Natural killer cell (primary cell): ENCODE data around the gene TECPR1. TPM values are rescaled to one million over a fixed set of nuclear protein-coding genes. Genes with fewer than 3 reads are reported as not detected.

Experiments used
- ATAC-seq, 3 donors: fragments of 150-1000 bp in 2 of 3; fragments of 200-7000 bp in 1 of 3; cut with Tn5 transposase; 1 replicate in 1 of 3; 2 replicates in 2 of 3; pipeline ENCODE4 v1.10.0; 2021; ENCODE audit warnings: mild to moderate bottlenecking in 2 of 3, moderate library complexity in 2 of 3
- DNase-seq, 2 donors: peaks; one replicate each; pipeline versions ENCODE4 v3.0.0 to v3.0.0-alpha.2; 2013 to 2021; ENCODE audit warnings: mixed read lengths in 1 of 2
- H3K27ac ChIP-seq: one replicate; pipeline ENCODE4 v1.5.1; 2013; ENCODE audit warnings: mild to moderate bottlenecking, low read length
- H3K27me3 ChIP-seq: one replicate; pipeline ENCODE4 v1.6.1; 2013; ENCODE audit warnings: low read length; ENCODE audit not compliant: control insufficient read depth, insufficient read depth
- H3K36me3 ChIP-seq: one replicate; pipeline ENCODE4 v1.6.1; 2013; ENCODE audit warnings: low read length; ENCODE audit not compliant: control insufficient read depth, insufficient read depth
- H3K4me1 ChIP-seq: one replicate; pipeline ENCODE4 v1.6.1; 2013; ENCODE audit warnings: low read length; ENCODE audit not compliant: control insufficient read depth, insufficient read depth
- H3K4me3 ChIP-seq: one replicate; pipeline ENCODE4 v1.5.1; 2013; ENCODE audit warnings: low read length
- H3K9me3 ChIP-seq: one replicate; pipeline ENCODE4 v1.6.1; 2013; ENCODE audit warnings: low read length; ENCODE audit not compliant: control insufficient read depth, insufficient read depth
- H3K27ac Mint-ChIP-seq, 2 donors: one replicate each; pipeline ENCODE4 v1.8.0; 2022; ENCODE audit warnings: mild to moderate bottlenecking in 2 of 2, mixed read lengths in 2 of 2, moderate library complexity in 1 of 2
- H3K27me3 Mint-ChIP-seq, 2 donors: one replicate each; pipeline ENCODE4 v1.8.0; 2022; ENCODE audit warnings: low read depth in 2 of 2, mixed read lengths in 2 of 2
- H3K36me3 Mint-ChIP-seq: one replicate; pipeline ENCODE4 v1.8.0; 2022; ENCODE audit warnings: mixed read lengths
- H3K4me1 Mint-ChIP-seq, 2 donors: one replicate each; pipeline ENCODE4 v1.8.0; 2022; ENCODE audit warnings: mixed read lengths in 2 of 2
- H3K4me3 Mint-ChIP-seq: one replicate; pipeline ENCODE4 v1.8.0; 2022; ENCODE audit warnings: mild to moderate bottlenecking, moderate library complexity, mixed read lengths
- H3K9me3 Mint-ChIP-seq, 2 donors: one replicate each; pipeline ENCODE4 v1.8.0; 2022; ENCODE audit warnings: mixed read lengths in 2 of 2
- WGBS: methylation state at CpG from one replicate; pipeline ENCODE4 v1.1.7; 2013; ENCODE audit warnings: missing lambda C conversion rate; ENCODE audit not compliant: insufficient coverage; 5-methylcytosine and 5-hydroxymethylcytosine counted together
- intact Hi-C: fragments of 100-400 bp; cut with micrococcal nuclease; formaldehyde crosslinking; loops from one replicate; pipeline ENCODE4 v1.14.2; 2022
- total RNA-seq, 4 donors: library from RNA; stranded (reverse); fragments of 120-200 nt in 1 of 4; gene quantifications; one replicate each; pipeline versions ENCODE4 v1.2.3 to v1.2.4, GENCODE V29; 2013 to 2022
- TF ChIP-seq, protein P1 (sequence below): fragments of 200-600 bp; IDR thresholded peaks from one replicate; pipeline ENCODE4 v1.8.0; 2022; ENCODE audit warnings: antibody characterized with exemption

The TECPR1 gene
- total RNA-seq, 3 donors from 2014 or later (not counting 1 experiment from before 2014, with no cell fraction given): 68.8 to 76.7 (median 70.3) TPM

- Histone ChIP-seq H3K36me3 (peaks cover 38% of the 10 kb centered on the region), H3K27me3 (no peaks in the 10 kb centered on the region), H3K4me3 (no peak overlapping the region), H3K9me3 (no peaks in the 10 kb centered on the region), H3K4me1 (no peaks in the 10 kb centered on the region), H3K27ac (no peak overlapping the region)
- DNase-seq (peak in 1 of 2 donors; percentile 51), ATAC-seq (peak in 1 of 3 donors; percentile 26)
- WGBS: 90% methylated on average over 18 of the region's 19 CpGs
- intact Hi-C loops: no loop called here
- TF ChIP-seq, protein P1, sequence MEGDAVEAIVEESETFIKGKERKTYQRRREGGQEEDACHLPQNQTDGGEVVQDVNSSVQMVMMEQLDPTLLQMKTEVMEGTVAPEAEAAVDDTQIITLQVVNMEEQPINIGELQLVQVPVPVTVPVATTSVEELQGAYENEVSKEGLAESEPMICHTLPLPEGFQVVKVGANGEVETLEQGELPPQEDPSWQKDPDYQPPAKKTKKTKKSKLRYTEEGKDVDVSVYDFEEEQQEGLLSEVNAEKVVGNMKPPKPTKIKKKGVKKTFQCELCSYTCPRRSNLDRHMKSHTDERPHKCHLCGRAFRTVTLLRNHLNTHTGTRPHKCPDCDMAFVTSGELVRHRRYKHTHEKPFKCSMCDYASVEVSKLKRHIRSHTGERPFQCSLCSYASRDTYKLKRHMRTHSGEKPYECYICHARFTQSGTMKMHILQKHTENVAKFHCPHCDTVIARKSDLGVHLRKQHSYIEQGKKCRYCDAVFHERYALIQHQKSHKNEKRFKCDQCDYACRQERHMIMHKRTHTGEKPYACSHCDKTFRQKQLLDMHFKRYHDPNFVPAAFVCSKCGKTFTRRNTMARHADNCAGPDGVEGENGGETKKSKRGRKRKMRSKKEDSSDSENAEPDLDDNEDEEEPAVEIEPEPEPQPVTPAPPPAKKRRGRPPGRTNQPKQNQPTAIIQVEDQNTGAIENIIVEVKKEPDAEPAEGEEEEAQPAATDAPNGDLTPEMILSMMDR: peak; percentile 45
- Mint-ChIP-seq H3K27me3 (no peaks in the 10 kb centered on the region), H3K4me1 (no peaks in the 10 kb centered on the region), H3K9me3 (no peaks in the 10 kb centered on the region), H3K36me3 (no peaks in the 10 kb centered on the region), H3K27ac (no peak overlapping the region), H3K4me3 (no peak overlapping the region)
Measured at GRCh38 chr7:98240961-98241673, 10.9 kb downstream of the TECPR1 start.

DNA sequence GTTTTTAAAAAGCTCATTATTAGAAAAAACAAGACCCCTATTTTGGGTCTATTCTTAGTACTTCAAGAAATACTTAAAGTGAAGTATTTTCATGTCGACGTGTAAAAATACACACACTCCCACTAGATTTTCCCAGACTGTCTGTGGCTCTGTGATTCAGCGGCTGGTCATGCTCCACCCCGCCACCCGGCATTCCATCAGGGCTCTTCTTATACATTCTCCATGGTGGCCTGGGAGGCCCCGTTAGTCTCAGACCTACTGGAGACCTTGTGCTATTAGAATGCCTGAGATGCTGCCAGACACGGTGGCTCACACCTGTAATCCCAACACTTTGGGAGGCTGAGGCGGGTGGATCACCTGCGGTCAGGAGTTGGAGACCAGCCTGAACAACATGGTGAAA, 13.1 kb downstream of the TECPR1 start:
- no peaks in the 10 kb centered on the region for H3K9me3 ChIP-seq
- H3K27me3 ChIP-seq: no peaks in the 10 kb centered on the region
- no peak overlapping the region for H3K4me3 ChIP-seq
- WGBS: 97% methylated on average over 9 of the region's 9 CpGs
- no peak for DNase-seq
- H3K27me3 Mint-ChIP-seq: no peaks in the 10 kb centered on the region
- no peak overlapping the region for H3K27ac ChIP-seq
- no peaks in the 10 kb centered on the region for H3K4me1 Mint-ChIP-seq
- H3K36me3 Mint-ChIP-seq: no peaks in the 10 kb centered on the region
- ATAC-seq: no peak
- peaks cover 22% of the 10 kb centered on the region for H3K36me3 ChIP-seq
- H3K9me3 Mint-ChIP-seq: no peaks in the 10 kb centered on the region
- TF ChIP-seq, protein P1: no peak
- no peak overlapping the region for H3K4me3 Mint-ChIP-seq
- no peak overlapping the region for H3K27ac Mint-ChIP-seq
- no peaks in the 10 kb centered on the region for H3K4me1 ChIP-seq
- intact Hi-C loops: no loop called here

- intact Hi-C loops: no loop called here
- no peaks in the 10 kb centered on the region for H3K9me3 Mint-ChIP-seq
- Histone ChIP-seq H3K27ac (no peak overlapping the region), H3K4me1 (no peaks in the 10 kb centered on the region), H3K27me3 (no peaks in the 10 kb centered on the region), H3K4me3 (no peak overlapping the region), H3K36me3 (peaks cover 21% of the 10 kb centered on the region), H3K9me3 (no peaks in the 10 kb centered on the region)
- ATAC-seq (no peak), DNase-seq (no peak)
- no peaks in the 10 kb centered on the region for H3K27me3 Mint-ChIP-seq
- TF ChIP-seq, protein P1: no peak
- H3K36me3 Mint-ChIP-seq: no peaks in the 10 kb centered on the region
- H3K4me3 Mint-ChIP-seq: no peak overlapping the region
- WGBS: 100% methylated on average over 4 of the region's 4 CpGs
- no peaks in the 10 kb centered on the region for H3K4me1 Mint-ChIP-seq
- no peak overlapping the region for H3K27ac Mint-ChIP-seq
Measured at GRCh38 chr7:98238076-98238475, 14.0 kb downstream of the TECPR1 start.
